NCI-H1930 (cell line): Measurements from ENCODE around the gene CCDC197.

Source experiments
- DNase-seq, 2 experiments: peaks; one replicate each; lab custom pipeline; 2025; lab: John Stamatoyannopoulos, UW

The CCDC197 gene

GRCh38 chr14:93999573-93999972, 2.5 kb downstream of the CCDC197 start:
- DNase-seq = no peak

GRCh38 chr14:94000267-94000666, 3.2 kb downstream of the CCDC197 start:
- no peak for DNase-seq

- DNase-seq = no peak
Observed at GRCh38 chr14:94001016-94001415, 3.9 kb downstream of the CCDC197 start.

- peak; percentile 28 to 55 for DNase-seq
Observed at GRCh38 chr14:94001501-94002396, 4.6 kb downstream of the CCDC197 start.

GRCh38 chr14:94003397-94003796, 6.3 kb downstream of the CCDC197 start:
- no peak for DNase-seq

- no peak for DNase-seq
Observed at GRCh38 chr14:94004015-94004414, 6.9 kb downstream of the CCDC197 start.

GRCh38 chr14:94005324-94006073, 8.4 kb downstream of the CCDC197 start:
- DNase-seq = no peak

GRCh38 chr14:94008234-94008633, 11.1 kb downstream of the CCDC197 start:
- DNase-seq = no peak

- DNase-seq = no peak
Observed at GRCh38 chr14:94009767-94010166, 12.7 kb downstream of the CCDC197 start.

- DNase-seq = no peak
Observed at GRCh38 chr14:94010625-94011024, 13.5 kb downstream of the CCDC197 start.

GRCh38 chr14:94011795-94012194, 14.7 kb downstream of the CCDC197 start:
- no peak for DNase-seq

- no peak for DNase-seq
Observed at GRCh38 chr14:94014382-94014781, 17.3 kb downstream of the CCDC197 start.

GRCh38 chr14:94015223-94015622, 18.1 kb downstream of the CCDC197 start:
- no peak for DNase-seq

- no peak for DNase-seq
Observed at GRCh38 chr14:94016446-94016976, 19.4 kb downstream of the CCDC197 start.

- DNase-seq = no peak
Observed at GRCh38 chr14:94018308-94018707, 21.2 kb downstream of the CCDC197 start.

- no peak for DNase-seq
Observed at GRCh38 chr14:94019329-94019728, 22.2 kb downstream of the CCDC197 start.

- DNase-seq = no peak
Observed at GRCh38 chr14:94020267-94020666, 23.2 kb downstream of the CCDC197 start.

- DNase-seq = no peak
Observed at GRCh38 chr14:94021001-94021400, 23.9 kb downstream of the CCDC197 start.

- DNase-seq = no peak
Observed at GRCh38 chr14:94021416-94022157, 24.5 kb downstream of the CCDC197 start.

- no peak for DNase-seq
Observed at GRCh38 chr14:94022532-94023411, 25.7 kb downstream of the CCDC197 start.

GRCh38 chr14:94024549-94024948, 27.4 kb downstream of the CCDC197 start:
- DNase-seq = no peak
